Measurements from ENCODE around the gene TYMS. TPM values are rescaled to one million over a fixed set of nuclear protein-coding genes. Genes with fewer than 3 reads are reported as not detected.
"Not testable (repeated sequence)": the region's sequence is repeated elsewhere in the genome, so short reads cannot be mapped to it uniquely, and the experiment has no call there.

The TYMS gene
- total RNA-seq, 1 donor from 2014 or later, result 25.9 TPM

DNA sequence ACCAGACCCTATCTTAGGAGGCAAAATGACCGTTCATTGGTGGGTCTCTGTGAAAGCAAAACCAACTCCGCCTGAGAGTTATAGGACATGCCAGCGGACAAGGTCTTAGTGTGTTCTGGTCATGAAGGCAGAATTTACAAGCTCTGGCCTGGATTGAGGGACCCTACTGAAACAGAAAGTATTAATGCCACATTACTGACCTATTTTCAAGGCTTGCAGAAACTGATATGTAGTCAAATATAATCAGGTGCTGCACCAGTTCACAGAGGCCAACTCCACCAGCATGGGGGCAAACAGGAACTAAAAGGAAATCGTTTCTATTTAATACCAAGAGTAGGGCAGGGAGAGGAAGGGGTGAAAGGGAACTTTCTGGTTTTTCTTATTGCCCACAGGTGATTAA lies 19.7 kb downstream of the TYMS start:
- no peak for DNase-seq (ENCODE audit: low read depth)

DNA sequence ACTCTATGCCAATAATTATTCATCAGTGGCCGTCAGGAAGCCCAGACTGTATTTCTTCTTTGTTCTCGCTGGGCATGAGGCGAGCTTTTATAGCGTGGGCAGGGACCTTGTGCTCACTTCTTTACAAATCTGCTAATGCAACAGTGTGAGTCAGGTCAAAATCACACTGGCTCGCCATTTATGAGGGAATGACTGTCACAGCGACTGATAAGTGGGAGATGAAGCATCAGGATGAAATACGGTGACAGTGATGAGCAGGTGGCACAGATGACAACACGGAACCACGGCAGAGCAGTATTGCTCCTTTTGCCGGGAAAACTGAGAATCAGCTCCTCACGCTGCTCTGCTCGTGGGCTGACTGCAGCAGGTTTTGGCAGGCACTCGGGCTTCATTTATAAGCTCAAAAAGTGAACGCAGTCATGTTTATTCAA lies 20.5 kb downstream of the TYMS start:
- no peak for DNase-seq (ENCODE audit: low read depth)

DNA sequence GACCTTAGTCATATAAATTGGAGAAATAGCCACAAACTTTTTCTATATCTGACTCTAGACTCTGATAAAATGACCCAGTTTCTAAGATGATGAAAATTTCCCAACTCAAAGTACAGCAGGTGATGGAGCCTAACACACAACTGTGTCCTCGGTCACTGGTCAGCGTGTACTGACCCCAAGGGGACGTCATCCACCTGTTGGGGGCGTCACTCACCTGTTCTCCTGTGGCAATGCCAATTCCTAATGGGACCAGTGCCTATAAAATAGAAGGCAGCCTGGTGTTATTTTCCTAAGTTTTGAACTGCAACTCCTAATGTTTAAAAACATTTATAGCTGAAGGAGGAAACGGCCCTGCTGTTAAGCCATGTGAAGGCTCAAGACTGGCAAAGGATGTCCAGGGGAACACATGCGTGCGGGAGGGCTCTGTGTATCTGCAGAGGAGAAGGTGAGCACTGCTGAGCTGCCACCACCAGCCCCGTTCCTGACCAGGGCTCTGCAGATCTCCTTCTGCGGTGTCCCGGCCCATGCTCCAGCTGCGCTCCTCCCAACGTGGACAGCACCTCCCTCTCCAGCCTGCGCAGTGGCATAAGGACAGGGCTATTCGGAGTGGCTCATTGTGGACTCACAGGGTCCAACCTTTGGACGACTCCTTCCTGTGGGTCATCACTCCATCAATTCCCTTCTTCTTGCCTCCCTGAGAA lies 21.2 kb downstream of the TYMS start:
- DNase-seq (ENCODE audit: low read depth), result no peak

DNA sequence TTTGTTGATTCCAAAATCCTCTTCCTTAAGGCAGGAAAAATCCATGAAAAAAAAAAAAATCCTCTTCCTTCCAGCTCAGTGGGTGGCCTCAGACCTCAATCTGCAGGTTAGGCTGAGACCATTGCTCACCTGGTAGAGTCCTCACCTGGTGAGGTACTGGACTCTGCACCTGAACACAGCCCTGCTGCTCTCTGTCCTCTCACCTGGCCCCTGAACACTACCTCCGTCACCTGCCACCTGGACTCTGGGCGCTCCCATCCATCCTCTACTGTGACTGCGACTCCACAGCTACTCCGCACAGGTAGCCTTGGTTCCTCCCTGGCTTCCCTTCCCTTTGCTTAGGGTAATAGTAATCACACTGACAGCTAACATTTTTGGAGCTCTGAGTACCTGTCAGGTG lies 22.1 kb downstream of the TYMS start:
- no peak for DNase-seq (ENCODE audit: low read depth)

DNA sequence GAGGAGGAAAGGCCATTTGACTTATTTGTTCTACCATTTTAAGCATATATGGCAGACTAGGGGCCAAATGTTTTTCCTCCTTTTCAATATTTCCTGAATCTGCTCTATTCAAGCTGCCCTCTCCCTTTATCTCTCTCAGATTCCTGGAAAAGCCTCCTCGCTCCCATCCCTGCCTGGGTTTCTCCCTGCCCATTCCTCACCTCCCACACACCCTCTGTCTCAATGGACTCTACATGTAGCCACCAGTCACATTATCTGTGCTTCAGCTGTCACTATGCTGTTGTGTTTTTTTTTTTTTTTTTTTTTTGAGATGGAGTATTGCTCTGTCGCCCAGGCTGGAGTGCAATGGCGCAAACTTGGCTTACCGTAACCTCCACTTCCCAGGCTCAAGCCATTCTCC lies 22.9 kb downstream of the TYMS start:
- DNase-seq (ENCODE audit: low read depth), result no peak

DNA sequence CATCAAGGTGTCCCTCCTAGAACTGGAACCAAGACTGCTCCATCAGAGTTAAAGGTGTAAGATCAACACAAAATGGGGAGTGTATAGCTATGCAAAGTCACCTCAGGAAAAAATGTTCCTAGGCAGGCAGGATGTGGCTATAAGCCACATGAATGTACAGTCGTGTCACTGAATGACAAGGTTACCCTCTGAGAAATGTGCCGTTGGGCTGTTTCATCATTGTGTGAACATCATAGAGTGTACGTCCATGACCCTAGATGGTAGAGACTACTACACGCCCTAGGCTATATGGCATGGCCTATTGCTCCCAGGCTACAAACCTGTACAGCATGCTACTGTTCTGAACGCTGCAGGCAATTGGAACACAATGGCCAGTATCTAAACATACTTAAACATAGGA lies 24.5 kb downstream of the TYMS start:
- no peak for DNase-seq (ENCODE audit: low read depth)

DNA sequence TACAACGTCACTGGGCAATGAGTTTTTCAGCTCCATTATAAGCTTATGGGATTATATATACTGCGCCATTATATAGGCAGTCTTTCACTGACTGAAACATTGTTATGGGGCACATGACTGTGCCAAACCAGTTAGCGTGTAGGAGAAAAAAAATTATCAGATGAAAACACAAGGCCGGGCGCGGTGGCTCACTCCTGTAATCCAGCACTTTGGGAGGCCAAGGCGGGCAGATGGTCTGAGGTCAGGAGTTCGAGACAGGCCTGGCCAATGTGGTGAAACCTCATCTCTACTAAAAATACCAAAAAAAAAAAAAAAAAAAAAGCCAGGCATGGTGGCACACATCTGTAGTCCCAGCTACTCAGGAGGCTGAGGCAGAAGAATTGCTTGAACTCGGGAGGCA lies 25.0 kb downstream of the TYMS start:
- DNase-seq (ENCODE audit: low read depth), result not testable (repeated sequence)

DNA sequence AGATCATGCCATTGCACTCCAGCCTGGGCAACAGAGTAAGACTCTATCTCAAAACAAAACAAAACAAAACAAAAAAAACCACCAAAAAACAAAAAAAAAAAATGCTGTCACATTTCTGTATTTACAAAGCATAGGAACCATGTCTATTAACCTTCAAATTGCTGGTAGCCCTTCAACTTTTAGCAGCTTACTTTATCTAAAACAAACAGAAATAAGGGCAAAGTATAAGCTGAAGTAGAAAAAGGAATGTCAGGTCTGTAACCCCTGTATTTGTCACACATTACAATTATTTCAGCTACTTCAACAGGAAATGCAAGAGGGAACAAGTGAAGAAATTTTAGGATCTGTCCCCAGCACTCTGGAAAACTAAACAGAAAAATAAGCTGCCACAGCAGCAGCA lies 25.4 kb downstream of the TYMS start:
- no peak for DNase-seq (ENCODE audit: low read depth)

DNA sequence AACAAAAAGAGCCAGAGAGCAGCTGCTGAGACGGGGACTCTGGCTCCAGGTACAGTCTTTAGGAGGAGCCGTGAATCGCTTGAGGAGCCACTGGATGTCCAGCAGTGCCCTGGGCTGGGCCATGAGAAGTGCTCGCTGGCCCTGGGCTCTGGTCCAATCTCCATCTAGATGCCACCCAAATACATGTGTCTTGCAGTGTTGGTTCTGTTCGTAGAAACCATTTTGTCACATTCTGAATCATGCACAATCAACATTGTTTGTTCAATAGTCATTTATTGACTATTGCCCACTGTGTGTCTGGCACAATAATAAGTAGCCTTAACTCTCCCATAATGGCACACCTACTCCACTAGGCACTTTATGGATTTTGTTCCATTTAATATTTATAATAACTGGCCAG lies 26.1 kb downstream of the TYMS start:
- peak; percentile 9 for DNase-seq (ENCODE audit: low read depth)

DNA sequence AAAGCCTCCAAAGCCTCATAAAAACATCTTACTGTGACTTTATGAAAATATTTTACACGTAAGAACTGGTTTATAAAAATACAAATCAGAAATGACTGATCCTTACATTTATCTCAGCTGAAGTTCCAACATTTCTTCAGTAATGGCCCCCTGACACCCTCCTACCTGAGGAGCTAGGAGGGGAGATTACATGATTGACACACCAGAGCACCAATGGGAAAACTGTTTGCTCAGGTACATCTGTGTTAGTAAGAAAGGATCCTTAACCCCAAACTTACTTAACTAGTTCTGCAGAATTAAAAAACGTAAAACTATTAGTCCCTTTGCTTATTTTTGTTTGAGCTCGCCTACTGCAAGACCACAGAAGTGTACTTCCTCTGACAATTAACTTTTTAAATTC lies 28.0 kb downstream of the TYMS start:
- no peak for DNase-seq (ENCODE audit: low read depth)

DNA sequence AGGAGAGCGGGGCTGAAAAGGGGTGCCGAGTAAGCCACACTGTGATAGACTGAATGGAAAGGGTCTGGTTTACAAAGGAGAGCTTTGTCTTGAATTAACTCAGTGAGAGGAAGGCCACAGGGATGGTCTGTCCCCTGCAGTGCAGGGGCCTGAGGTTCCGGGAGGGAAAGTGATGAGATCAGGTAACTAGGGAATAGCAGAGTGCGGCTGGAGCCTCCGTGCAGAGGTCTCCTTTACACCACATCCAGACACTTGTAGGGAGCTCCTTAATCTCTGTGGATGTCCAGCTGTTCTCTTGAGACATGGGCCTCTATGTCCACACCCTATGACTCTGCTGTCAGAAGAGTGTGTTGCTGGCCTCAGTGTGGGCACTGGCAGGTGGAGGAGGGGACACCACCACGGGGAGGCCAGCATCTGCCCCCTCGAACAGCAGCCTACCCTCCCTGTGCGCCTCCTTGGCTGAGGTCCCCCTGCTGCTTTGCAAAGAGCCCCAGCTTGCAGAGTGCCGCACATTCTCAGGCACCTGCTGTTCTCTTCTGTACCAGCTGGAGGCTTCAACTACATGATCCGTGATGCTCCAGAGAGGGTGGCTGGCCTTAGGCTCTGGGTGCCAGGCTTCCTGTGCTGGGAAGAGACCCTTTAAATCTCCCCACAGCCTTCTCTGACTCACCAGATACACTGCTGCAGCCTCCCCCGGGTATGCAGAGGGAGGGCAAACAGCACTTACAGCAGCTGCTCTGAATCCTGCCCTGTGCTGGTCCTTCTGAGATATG lies 29.1 kb downstream of the TYMS start:
- DNase-seq (ENCODE audit: low read depth), result no peak

DNA sequence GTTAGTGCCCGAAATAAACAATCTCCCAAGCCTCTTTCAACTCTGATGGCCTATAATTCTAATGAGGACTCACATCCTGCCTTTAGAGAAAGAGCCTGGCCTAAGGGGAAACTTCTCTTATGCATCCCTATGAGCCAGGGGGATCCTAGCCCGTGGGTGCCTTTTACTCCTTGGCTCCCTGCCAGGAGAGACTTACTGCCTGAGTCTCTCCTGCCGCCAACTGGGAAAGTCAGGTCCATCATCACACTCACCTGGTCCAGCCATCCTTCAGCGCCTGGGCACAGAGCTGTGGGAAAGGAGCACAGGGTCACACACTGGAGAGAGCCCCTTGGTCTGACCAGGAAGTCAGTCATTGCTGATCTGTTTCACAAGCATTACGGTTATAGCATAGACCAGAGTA lies 30.9 kb downstream of the TYMS start:
- no peak for DNase-seq (ENCODE audit: low read depth)

DNA sequence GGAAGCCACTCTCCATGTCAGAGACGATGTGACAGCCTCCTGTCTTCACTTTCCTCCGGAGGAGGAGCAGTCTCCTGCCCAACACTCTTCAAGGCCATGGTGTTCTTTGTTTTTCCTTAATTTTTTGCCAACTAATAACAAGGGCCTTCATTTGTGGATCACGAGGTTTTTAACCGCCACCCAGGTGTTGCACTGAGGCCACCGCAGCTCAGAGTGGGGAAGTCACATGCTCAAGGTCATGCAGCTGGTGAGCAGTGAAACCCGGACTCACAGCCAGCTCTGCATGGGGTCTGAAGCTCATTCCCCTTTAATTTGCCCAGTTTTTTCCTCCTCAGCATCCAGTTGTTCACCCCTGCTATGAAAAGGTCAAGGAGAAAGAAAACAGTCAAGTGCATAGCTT lies 35.4 kb downstream of the TYMS start:
- no peak for DNase-seq (ENCODE audit: low read depth)

DNA sequence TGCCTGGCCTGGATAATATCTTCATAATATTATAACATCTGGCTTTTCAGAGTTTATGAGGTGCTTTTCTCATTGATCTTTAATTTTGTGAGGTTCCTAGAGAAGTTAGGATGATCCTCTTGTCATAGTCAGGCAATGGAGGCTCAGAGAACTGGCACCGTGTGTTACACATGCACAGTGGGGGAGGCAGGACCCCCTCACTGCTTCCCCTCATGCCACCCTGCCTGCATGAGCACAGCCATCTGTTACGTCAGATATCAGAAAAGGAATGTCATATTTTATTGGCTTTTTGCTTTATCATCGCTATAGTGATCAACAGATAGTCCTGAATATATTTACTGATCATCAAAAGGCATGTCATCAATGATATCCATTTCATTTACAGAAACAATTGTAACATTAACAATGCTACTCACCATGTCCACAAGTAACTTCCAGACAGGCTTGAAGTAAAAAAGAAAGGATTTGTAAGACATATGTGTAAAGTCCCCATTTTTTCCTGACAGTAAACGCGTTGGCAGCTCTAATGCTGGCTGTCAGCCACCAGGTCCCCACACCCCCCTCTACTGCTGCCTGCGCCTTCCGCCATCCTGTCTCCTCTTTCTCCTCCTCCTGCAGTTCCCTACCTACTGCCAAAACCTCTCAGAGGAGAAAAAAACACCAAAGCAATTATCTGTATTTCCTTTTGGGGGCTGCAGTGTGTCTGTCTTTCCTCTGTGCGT lies 36.2 kb downstream of the TYMS start:
- DNase-seq (ENCODE audit: low read depth), result no peak

DNA sequence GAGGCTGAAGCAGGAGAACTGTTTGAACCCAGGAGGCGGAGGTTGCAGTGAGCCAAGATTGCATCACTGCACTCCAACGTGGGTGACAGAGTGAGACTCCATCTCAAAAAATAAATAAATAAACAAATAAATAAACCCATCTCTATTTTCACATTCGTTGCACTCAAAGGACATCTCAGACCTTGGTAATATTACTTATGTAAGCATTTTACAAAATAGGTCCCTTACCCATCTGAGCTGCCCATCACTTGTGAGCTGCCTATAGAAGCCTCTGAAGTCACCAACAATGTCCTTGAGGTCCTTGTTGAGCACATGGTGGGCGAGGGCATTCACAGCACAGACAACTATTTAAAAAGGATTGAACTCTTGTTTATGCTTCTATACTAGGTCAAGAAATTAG lies 39.6 kb downstream of the TYMS start:
- no peak for DNase-seq (ENCODE audit: low read depth)

DNA sequence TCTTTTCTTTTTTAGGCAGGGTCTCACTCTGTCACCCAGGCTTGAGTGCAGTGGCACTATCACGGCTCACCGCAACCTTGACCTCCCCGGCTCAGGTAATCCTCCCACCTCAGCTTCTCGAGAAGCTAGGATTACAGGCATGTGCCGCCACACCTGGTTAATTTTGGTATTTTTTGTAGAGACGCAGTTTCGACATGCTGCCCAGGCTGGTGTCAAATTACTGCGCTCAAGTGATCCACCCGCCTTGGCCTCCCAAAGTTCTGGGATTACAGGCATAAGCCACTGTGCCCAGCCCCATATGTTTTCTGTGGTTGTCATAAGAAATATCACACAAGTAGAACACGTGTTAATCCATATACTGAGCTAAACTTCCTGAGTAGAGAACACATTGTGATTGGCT lies 40.3 kb downstream of the TYMS start:
- DNase-seq (ENCODE audit: low read depth), result no peak

DNA sequence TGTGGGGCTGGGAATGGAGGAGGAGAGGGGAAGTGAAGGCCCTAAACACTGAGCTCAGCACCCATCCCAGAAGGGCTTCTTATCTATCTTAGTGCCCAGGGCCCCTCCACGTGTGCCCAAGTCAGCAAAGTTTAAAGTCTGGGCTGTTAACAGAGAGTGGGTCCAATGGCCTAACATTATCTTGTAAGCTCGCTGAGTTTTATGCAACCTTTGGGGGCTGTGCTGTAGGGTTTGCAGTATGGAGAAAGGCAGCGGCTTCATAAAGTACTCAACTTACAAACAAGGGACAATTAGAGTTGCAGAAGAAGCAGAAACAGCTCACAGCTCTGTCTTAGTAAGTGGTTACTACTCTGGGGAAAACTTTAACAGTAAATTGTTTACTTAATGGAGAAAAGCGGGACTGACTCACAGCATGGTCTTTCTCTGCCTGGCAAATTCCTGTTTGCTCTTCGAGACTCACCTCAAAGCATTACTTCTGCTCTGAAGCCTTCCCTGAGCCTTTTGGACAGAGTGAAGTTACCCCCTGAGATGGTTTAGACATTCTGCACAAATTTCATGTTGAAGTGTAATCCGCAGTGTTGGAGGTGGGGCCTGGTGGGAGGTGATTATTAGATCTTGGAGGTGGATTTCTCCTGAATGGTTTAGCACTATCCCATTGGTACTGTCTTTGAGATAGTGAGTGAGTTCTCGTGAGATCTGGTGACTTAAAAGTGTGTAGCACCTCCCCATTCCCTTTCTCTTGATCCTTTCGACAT lies 45.9 kb downstream of the TYMS start:
- peak; percentile 93 for DNase-seq (ENCODE audit: low read depth)

DNA sequence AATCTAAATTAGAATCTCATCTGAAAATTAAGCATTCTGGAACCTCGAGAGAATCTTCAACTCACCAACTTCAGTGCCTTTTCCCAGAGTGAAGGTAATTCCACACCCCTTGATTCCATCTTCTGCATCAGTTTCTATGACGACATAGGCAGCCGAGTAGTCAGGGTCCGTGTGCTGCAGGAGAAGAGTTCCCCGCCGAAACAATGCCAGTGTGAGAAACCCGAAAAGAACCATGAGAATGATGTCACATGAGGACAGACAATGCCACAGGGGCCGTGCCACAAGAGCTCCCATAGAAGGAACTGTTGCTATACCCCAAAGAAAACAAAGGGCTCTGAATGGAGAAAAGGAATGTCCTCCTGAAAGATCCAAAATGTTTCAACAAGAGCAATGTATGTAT lies 49.0 kb downstream of the TYMS start:
- DNase-seq (ENCODE audit: low read depth), result no peak

DNA sequence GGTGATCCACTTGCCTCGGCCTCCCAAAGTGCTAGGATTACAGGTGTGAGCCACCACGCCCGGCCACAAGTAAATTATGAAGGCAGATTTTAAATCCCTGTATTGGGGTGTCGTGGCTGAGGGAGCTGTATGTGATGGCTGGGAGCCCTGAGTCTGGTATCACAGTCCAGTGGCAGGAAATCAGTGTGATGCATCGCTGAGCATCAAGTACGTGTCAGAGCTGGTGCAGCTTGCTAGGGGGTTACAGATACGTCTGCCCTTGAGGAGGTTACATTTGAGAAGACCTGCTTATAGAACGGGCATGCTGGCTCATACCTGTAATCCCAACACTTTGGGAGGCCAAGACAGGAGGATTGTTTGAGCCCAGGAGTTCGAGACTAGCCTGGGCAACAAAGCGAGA lies 50.6 kb downstream of the TYMS start:
- no peak for DNase-seq (ENCODE audit: low read depth)

DNA sequence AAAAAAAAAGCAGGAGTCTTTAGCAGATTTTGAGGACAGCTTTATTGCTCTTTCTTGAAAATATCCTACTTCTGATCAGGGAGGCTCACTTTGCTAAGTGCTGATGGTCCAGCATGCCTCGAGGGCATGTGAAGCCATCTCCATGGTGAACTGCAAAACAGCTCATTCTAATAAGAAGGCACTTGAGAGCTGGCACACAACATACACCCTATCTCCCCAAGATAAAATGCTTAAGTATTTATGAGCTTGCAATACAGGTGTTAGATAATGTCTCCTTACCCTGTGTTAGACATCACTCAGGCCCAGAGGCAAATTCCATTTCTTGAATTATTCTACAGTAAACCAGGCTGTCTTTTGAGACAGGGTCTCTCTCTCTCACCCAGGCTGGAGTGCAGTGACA lies 52.3 kb downstream of the TYMS start:
- DNase-seq (ENCODE audit: low read depth), result no peak

DNA sequence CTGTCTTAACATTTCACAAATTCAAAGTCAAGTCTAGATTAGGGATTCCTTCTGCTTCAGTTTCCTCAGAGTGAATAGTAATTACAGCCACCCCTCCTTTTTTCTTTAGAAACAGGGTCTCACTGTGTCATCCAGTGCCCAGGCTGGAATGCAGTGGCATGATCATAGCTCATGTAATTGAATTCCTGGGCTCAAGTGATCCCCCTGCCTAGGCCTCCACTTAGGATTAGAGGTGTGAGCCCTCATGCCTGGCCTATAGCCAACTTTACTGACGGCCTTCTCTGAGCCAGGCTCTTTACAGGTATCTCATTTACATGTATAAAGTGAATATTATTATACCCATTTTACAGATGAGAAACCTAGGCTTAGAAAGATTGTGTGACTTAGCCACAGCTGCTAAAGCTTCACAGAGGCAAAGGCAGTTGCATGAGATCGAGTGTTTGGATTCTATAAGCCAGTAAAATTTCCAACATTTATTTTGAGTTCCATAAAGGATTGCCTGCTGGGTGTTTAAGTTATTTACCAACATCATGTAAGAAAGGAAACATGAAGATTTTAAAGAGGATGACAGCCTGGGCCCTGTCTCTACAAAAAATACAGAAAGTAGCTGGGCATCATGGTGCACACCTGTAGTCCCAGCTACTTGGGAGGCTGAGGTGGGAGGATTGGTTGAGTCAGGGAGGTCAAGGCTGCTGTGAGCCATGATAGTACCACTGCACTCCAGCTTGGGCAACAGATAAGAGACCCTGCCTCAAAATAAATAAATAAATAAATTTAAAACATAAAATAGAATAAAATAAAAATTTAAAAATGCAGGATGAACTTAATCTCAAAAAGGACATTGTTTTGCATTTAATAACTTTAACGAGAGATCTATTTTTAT lies 53.2 kb downstream of the TYMS start:
- DNase-seq (ENCODE audit: low read depth), result no peak
